Activated CD4-positive, alpha-beta T cell treated with anti-CD3 and anti-CD28 coated beads, Interleukin-2, amount 50 U/mL, for 4 hours (primary cell): ENCODE data around the gene PIP4K2C.
"Not testable (repeated sequence)": the region's sequence is repeated elsewhere in the genome, so short reads cannot be mapped to it uniquely, and the experiment has no call there.

ENCODE experiments used
- DNase-seq, 2 experiments: peaks; one replicate each; pipeline ENCODE4 v3.0.0-alpha.2; 2020

The PIP4K2C gene

DNA sequence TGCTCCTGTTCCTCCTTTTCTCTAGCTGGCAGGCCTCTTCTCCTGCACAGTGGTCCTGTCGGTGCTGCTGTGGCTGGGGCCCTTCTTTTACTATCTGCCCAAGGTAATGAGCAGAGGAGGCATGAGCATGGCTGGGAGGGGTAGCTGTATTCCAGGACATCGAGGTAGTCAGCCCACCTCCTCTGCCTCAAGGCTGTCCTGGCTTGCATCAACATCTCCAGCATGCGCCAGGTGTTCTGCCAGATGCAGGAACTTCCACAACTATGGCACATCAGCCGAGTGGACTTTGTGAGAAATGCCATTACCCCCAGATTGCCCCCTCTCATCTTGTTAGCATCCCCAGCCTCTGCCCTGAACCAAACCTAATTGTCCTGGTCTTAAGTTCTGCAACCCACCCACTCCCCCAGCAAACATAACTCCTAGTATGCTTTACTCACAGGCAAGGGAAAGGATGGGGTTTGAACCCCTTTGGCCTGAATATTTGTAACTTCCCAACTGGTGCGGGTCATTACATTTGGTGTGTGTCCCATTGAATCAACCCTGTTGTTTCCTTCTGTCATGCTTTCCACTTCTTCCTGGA is 32.9 kb downstream of the PIP4K2C start:
- no peak for DNase-seq

DNA sequence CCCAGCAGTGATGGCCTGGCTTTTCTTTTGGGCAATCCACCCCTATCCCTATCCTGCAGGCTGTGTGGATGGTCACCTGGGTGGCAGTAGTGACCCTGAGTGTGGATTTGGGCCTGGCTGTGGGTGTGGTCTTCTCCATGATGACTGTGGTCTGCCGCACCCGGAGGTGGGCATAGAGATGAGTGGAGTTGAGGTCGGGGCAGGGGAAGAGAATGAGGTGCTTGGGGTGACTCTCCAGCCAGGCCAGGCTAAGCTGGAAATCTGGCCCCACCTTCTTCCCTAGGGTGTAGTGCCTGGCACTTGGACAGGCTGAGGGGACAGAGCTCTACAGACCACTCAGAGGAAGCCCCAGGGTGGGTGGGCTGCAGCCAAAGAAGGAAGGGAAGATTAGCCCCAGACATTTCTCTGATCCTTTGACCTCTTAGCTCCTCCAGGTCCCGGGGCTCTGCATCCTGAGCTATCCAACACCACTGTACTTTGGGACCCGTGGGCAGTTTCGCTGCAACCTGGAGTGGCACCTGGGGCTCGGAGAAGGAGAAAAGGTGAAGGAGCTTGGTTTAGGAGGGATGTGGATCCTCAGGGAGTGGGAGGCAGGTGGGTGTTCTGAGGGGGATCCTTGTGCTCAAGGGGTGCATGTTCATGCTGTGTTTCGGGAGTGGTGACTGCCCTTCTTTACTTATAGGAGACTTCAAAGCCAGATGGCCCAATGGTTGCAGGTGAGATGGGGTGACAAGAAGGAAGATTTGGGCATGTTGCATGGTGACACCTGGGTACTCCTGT is 33.6 kb downstream of the PIP4K2C start:
- DNase-seq = no peak

GRCh38 chr12:57625261-57626032 is 34.5 kb downstream of the PIP4K2C start:
- no peak for DNase-seq

DNA sequence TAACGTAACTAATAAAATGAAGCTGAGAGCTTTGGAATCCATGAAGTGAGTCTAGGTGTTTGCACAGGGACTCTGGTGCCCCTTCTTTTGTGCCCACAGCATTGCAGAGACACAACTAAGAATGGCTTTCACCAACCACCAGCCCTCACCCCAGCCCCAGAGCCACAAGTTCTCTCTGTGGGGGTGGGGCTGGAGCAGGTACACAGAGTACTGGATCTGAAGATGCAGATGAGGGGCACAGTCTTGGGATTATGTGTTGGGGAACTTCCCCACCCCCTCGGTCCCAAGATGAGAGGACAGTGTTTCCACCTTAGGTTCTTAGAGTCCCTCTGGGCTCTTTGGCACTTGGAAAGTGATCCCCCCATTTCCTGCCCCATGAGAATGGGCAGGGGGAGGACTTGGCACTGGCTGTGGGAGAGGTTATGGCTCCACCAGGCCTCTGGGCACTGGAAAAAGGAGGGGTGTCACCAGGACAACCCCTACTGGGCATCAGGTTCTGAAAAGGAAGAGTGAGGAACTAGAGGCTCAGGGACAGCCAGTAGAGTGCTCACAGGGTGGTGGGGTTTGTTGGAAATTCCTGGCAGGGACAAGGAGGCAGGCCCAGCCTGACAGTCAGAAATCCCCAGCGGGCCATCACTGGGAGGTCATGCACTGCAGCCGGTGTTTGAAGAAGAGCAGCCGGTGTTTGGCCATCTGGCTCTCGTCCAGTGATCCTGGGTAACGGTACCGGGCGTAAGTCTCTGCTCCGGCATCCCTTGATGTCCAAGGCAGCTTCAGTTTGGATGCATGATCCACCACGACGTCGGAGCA is 35.3 kb downstream of the PIP4K2C start:
- no peak for DNase-seq

DNA sequence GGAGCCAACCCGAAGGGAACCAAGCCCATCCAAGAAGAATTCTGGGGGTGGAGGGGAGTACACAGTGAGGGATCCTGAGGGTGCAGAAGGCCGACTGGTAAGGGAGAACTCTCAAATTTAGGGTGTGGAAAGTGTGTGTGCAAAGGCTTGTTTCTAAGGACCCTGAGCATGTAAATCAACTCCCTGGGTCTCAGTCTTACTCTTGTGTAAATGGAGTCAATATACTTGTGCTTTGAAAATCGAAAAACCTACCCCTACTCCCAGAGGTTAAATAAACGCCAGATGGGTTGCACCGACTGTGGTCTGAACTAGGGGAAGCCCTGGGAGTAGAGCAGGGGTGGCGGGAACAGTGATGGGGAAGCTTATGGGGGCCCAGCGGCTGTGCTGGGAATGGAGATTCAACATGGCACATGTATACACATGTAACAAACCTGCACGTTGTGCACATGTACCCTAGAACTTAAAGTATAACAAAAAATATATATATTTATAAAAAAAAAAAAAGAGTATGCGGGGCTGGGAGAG is 36.0 kb downstream of the PIP4K2C start:
- no peak for DNase-seq

DNA sequence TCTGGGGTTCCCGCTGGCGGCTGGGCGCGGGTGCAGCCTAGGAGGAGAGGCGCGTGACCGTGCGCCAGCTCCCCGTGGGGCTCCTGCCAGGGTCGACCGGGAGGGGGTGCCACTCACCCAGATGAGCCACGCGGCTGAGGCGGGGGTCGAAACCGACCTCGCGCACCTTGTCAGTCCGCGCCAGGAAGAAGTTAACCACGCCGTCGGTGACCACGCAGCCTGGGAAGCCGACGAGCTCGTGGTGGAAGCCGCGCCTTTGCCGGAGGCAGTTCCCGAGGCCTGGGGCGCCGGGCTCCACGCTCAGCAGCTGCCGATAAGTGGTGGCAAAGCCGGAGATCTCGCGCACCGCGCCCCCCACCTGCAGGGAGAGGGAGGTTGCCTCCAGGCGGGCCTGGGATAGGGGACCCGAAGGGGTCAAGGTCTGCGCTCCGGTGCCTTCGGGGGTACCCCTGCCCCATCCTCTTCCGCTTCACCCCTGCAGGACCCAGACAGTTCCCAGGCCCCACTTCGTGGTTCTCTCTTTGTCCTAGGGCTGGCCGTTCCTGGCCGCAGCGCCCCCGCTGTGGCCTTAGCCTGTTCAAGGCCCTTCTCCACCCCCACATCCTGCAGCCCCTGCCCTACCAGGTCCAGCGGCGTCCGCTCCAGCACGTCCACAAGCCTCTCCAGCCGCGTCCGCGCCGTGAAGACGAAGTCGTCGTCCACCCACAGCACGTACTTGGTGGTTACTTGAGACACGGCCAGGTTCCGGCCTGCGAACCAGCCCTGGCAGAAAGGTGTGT is 36.7 kb downstream of the PIP4K2C start:
- DNase-seq = peak in 1 of 2 experiments; percentile 22

DNA sequence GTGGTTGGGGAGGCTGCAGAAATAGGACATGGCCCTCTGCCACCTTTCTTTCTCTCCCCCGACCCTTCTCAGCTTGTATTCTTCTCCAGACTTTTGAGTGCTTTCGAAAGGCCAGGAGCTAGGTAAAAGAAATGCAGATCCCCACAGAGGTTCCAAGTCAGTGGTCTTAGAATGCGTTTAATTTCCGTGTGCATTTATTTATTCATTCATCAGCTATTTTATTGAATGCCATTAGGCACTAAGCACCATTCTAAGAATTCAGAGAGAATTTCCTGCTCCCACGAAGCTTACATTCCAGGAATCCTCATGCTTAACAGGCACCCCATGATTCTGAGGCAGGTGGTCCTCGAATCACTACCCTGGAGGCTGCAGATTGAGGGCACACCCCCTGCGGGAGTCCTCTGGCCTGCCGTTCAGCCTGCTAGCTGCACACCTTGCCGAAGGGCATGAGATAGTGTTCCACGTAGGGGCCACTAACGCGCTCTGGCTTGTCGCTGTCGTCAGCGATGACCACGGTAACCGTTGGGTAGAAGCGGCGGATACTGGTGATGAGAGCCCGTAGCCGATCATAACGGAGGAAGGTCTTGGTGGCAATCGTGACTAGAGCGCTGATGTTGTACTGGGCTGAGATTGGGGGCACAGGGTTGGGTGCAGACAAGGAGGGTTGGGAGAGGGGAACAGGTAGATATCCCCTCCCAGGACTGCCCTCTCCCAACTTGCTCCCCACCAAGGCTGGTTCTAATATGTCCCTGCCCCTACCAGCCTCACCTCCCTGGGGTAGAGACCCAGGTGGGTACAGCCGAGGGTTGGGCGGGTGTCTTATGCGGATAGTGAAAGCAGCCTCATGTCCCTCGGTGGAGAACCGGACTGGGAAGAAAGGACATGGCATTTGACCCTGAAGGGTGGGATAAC is 37.5 kb downstream of the PIP4K2C start:
- no peak for DNase-seq

- no peak for DNase-seq
Measured at GRCh38 chr12:57629897-57630471, 39.0 kb downstream of the PIP4K2C start.

DNA sequence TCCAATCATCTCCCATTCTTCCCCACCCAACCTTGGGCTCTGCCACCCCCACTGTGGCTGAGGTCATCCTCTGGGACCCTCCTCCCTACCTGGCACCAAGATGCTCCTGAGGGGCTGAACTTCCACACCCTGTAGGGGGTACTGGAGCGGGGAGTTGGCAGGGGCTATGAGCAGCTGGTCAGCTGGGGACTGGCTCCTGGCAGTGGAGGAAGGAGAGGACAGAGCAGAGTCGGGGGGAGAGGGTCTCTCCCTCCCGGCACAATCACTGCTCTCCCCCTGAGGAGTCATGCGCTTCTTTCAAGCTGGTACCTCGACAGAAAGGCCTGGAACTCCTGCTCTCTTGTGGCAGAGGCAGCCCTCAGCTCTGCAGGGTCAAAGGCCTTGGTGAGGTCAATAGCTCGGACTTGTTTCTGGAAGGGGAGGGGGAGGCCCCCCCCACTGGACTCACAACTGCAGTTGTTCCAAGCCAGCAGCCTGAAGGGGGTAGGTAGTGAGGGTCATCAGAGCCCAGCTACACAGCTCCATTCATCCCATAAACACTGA is 40.0 kb downstream of the PIP4K2C start:
- no peak for DNase-seq

DNA sequence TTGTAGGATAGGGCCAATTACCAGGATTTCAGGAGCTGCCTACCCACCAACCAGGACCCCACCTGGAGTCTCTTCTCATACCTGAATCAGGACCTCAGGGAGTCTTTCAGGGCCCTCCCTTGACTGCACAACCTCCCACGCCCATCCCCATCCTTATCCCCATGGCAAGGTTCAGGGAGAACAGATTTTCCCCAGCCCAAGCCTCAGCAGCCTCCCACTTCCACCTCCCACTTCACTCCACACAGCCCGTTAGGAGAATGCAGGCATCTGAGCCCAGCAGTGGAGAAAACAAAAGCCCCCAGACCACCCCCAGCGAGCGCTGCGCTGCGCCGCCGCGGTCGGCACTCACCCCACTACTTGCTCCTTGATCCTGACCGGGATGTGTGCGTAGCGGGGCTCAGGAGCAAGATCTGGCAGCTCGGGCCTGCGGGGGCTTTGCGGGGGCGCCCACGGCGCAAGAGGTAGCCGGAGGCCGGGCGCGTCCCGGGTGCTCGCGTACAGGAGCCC is 40.6 kb downstream of the PIP4K2C start:
- no peak for DNase-seq

DNA sequence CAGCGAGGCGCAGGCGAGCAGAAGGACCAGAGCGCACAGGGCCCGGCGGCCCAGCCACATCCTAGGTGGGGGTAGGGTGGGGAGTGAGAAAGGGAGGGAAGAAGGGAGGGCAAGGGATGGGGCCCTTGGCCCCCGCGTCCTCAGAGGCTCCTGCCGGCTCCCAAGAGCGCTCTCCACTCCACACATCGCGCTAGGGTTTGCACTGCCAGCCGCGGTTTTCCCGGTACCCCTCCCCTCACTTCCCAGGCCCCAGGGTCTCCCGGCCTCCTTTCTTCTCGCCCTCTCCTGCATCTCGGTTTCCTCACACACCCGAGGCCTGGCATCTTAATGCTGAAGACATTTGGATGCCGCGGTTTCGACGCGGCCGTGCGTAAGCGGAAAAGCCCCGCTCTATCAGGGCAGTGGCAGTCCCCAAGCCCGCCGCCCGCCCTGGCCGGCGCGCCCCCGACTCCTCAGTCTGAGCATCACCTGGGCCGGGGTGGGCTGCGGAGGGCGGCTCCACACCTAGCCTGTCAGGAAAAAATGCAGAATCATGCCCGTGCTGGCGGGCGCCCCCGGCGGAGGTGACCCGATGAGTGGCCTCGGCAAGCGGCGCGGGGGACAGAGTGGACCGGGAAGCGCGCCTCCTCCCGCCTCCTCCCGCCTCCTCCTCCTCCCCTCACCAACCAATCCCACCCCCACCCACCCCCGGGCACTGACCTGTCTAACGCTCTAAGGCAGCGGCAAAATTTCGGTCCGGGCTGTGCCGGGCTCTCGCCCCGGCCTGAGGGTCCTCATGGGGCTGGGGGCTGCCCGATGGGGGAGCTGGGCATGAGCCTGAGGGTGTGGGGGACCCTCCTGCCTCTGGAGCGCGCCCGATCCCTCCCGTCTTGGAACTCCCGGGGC is 41.3 kb downstream of the PIP4K2C start:
- DNase-seq = peak in 1 of 2 experiments; percentile 6

GRCh38 chr12:57632958-57633840 is 42.2 kb downstream of the PIP4K2C start, which contains the start of gene B4GALNT1:
Gene B4GALNT1 (minus strand): TSS chr12:57633201. CDS start chr12:57632132, 1,069 bp downstream.
- peak; percentile 53 to 55 for DNase-seq

DNA sequence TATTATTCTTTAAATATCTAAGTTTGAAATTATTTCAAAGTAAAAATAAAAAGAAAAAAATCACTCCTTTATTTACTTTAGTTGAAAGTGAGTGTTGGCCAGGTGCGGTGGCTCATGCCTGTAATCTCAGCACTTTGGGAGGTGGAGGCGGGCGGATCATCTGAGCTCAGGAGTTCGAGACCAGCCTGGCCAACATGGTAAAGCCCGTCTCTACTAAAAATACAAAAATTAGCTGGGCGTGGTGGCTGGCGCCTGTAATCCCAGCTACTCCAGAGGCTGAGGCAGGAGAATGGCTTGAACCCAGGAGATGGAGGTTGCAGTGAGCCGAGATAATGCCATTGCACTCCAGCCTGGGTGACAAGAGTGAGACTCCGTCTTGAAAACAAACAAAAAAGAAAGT is 45.7 kb downstream of the PIP4K2C start:
- DNase-seq = not testable (repeated sequence)

GRCh38 chr12:57637364-57637763 is 46.4 kb downstream of the PIP4K2C start:
- DNase-seq = no peak

GRCh38 chr12:57638096-57638495 is 47.1 kb downstream of the PIP4K2C start:
- DNase-seq = no peak

GRCh38 chr12:57640175-57641042 is 49.4 kb downstream of the PIP4K2C start:
- no peak for DNase-seq
